GM19240 (cell line): ENCODE measurements around the gene AOPEP.

Experiments used
- DNase-seq: peaks from one replicate; pipeline ENCODE4 v3.0.0; 2011; ENCODE audit warnings: low spot score; ENCODE audit not compliant: insufficient read length

Gene AOPEP

GRCh38 chr9:95077766-95078370, 351.4 kb downstream of the AOPEP start:
- no peak for DNase-seq

- DNase-seq = no peak
These were observed 352.0 kb downstream of the AOPEP start for GRCh38 chr9:95078511-95078910.

- no peak for DNase-seq
These were observed 352.4 kb downstream of the AOPEP start for GRCh38 chr9:95078939-95079338.

GRCh38 chr9:95079461-95079860, 353.0 kb downstream of the AOPEP start:
- no peak for DNase-seq

- DNase-seq = no peak
These were observed 354.6 kb downstream of the AOPEP start for GRCh38 chr9:95080961-95081647.

GRCh38 chr9:95081998-95082397, 355.5 kb downstream of the AOPEP start:
- DNase-seq = no peak

- no peak for DNase-seq
These were observed 356.0 kb downstream of the AOPEP start for GRCh38 chr9:95082401-95083084.

GRCh38 chr9:95083086-95083768, 356.7 kb downstream of the AOPEP start:
- no peak for DNase-seq

- no peak for DNase-seq
These were observed 357.9 kb downstream of the AOPEP start for GRCh38 chr9:95084254-95084934.

- no peak for DNase-seq
These were observed 358.7 kb downstream of the AOPEP start for GRCh38 chr9:95085036-95085770.

GRCh38 chr9:95085861-95086563, 359.5 kb downstream of the AOPEP start:
- DNase-seq = no peak

GRCh38 chr9:95086564-95086955, 360.1 kb downstream of the AOPEP start:
- no peak for DNase-seq

- DNase-seq = no peak
These were observed 361.3 kb downstream of the AOPEP start for GRCh38 chr9:95087659-95088242.

GRCh38 chr9:95088421-95089161, 362.1 kb downstream of the AOPEP start:
- DNase-seq = no peak

GRCh38 chr9:95089257-95090022, 362.9 kb downstream of the AOPEP start:
- no peak for DNase-seq

- no peak for DNase-seq
These were observed 363.7 kb downstream of the AOPEP start for GRCh38 chr9:95090023-95090791.

GRCh38 chr9:95090871-95091577, 364.5 kb downstream of the AOPEP start:
- DNase-seq = no peak
